HG03558 (cell line): ENCODE measurements around the gene KCNMB3.
A peak's percentile ranks its signal among the peaks of the same experiment; 100 is the strongest.
"Not testable (repeated sequence)": the region's sequence is repeated elsewhere in the genome, so short reads cannot be mapped to it uniquely, and the experiment has no call there.

Experiments
- ATAC-seq: cut with Tn5 transposase; IDR thresholded peaks from one replicate; pipeline ENCODE4 v1.9.1; 2021; ENCODE audit warnings: moderate number of reproducible peaks; ENCODE audit not compliant: unreplicated experiment; ENCODE audit errors: extremely low read depth

Gene KCNMB3

DNA sequence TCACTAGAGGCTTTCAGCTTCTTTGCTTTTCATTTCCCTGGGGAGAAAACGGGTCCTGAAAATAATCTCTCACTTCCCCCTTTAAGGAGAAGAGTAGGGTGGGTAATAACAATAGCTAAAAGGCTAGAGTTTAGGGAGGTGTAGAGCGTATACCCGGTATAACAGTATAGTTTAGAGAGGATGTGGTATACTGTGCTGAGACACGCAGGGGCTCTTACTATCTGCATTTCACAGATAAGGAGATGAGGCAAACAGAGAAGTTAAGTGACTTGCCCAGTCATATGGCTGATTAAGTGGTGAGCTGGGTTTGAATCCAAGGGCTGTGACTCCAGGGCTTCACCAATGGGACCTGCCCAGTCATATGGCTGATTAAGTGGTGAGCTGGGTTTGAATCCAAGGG is 15.0 kb upstream of the KCNMB3 start:
- ATAC-seq = peak; percentile 43

- ATAC-seq = no peak
Measured at GRCh38 chr3:179265092-179265491, 14.2 kb upstream of the KCNMB3 start.

GRCh38 chr3:179264449-179264848 is 13.5 kb upstream of the KCNMB3 start:
- ATAC-seq = no peak

DNA sequence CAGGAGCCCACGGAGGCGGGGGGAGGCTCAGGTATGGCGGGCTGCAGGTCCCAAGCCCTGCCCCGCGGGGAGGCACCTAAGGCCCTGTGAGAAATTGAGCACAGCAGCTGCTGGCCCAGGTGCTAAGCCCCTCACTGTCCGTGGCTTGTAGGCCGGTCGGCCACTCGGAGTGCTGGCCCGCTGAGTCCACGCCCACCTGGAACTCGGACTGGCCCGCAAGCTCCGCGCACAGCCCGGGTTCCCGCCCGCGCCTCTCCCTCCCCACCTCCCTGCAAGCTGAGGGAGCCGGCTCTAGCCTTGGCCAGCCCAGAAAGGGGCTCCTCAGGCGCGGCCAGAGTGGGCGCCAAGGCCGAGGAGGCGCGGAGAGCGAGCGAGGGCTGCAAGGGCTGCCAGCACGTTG is 12.2 kb upstream of the KCNMB3 start:
- no peak for ATAC-seq

DNA sequence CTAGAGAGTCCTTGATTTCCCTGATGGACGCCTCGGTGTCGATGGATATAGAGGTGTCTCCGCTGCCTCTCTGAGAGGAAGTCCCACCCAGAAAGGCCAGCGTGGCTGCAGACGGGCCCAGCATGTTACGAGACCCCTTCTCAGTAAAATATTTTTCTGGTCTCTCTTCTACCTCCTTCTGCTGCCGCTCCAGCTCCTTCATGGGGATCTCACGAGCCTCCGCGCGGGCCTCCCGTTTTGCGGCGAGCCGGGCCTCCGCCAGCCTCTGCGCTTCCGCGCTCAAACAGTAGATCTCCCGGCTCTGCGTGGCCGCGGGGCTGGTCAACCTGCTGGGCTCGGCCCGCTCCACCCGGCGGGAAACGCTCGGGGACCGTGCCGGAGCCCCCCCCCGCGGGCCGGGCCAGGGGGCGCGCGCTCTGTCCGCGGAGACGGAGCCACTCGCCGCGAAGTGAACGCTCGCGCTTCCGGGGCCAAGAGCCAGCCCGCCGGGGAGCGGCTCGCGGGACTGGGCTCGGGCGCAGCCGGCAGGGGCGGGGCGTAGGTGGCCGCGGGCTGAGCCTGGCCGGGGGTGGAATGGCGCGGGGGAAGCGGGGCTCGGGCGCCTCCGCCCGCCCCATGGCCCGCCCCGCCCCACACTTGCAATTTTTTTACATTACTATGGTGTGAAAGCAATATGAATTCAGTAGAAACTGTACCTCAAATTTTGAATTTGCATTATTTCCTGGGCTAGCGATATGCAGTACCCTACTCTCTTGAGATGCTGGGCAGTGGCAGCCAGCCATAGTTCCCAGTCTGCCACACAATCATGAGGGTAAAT is 10.2 kb upstream of the KCNMB3 start:
- peak; percentile 79 for ATAC-seq

- ATAC-seq = not testable (repeated sequence)
Measured at GRCh38 chr3:179259959-179260756, 9.2 kb upstream of the KCNMB3 start.

- ATAC-seq = no peak
Measured at GRCh38 chr3:179258820-179259219, 7.9 kb upstream of the KCNMB3 start.

GRCh38 chr3:179257742-179258141 is 6.8 kb upstream of the KCNMB3 start:
- not testable (repeated sequence) for ATAC-seq

GRCh38 chr3:179256813-179257212 is 5.9 kb upstream of the KCNMB3 start:
- no peak for ATAC-seq

- no peak for ATAC-seq
Measured at GRCh38 chr3:179247289-179248015, 3.5 kb downstream of the KCNMB3 start.

DNA sequence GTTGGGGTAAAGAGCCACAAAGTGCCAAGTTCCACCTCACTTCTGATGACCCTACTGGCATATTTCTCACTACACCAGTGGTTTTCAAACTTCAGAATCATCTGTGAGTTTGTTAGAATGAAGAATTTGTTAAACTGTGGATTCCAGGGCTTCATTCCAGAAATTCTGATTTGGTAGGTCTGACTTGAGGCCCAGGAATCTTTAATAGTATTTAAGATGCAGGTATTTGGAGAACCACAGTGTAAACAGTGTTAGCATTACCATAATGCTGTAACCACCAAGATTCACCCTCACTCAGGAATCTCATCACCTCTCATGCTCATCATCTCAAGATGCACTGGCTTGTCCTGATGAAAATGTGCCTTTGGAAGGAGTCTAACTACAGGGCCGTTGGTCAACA is 6.0 kb downstream of the KCNMB3 start:
- ATAC-seq = no peak

DNA sequence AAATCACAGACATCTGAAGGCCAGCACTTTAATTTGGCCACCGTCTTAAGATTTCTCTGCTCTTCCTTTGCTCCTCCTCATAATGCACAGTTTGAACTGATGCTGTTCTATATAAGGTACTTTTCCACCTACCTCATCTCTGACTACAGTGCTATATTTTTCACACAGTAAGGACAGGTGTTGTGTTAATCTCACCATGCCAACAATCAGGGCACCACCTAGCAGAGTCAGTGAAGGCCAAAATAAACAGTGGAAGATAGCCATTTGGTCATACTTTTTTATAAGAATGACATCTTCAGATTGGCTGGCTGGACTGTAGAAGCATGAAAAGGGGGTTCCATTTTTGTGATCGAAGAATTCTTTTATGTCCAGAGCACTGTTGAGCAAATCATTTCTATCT is 8.1 kb downstream of the KCNMB3 start:
- not testable (repeated sequence) for ATAC-seq

DNA sequence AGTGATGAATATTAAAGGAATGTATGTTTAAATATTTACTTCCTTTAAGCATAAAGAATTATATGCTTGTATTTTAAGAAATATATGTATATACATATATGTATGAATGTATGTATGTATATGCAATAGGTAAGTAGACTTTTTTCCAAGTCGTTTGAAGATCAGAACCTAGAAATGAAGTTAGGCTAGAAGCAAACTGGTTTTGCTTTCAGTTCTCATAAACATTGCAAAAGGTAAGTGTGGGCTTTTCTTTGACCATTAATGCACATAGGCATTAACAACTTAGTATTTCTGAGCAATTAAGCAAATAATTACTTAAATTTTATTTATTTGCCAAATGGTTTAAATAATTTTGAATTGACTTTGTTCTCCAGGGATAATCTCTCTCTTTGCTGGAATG is 10.6 kb downstream of the KCNMB3 start:
- not testable (repeated sequence) for ATAC-seq

- peak; percentile 52 for ATAC-seq
Measured at GRCh38 chr3:179236669-179237301, 14.1 kb downstream of the KCNMB3 start.

- ATAC-seq = no peak
Measured at GRCh38 chr3:179234199-179234598, 16.7 kb downstream of the KCNMB3 start.

GRCh38 chr3:179233043-179233442 is 17.9 kb downstream of the KCNMB3 start:
- ATAC-seq = no peak

GRCh38 chr3:179229177-179229576 is 21.7 kb downstream of the KCNMB3 start:
- ATAC-seq = no peak

GRCh38 chr3:179227349-179227748 is 23.6 kb downstream of the KCNMB3 start:
- ATAC-seq = no peak

DNA sequence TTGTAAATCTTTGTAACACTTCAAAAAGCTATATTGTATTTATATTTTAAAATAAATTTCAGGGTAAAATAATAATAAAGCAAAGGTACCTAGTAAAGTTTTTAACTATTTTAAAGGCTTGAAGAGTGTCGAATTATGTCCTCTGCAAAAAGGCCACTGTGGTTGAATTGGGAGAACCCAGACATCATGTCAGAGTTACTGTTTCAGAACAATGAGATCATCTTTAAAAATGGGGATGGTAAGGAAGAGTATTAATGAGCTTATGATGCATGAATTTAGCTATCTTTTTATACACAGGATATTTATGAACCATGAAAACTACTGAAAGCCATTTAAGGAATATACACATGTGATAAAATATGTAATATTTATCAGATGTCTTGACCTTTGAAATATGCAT is 26.3 kb downstream of the KCNMB3 start:
- ATAC-seq = no peak

DNA sequence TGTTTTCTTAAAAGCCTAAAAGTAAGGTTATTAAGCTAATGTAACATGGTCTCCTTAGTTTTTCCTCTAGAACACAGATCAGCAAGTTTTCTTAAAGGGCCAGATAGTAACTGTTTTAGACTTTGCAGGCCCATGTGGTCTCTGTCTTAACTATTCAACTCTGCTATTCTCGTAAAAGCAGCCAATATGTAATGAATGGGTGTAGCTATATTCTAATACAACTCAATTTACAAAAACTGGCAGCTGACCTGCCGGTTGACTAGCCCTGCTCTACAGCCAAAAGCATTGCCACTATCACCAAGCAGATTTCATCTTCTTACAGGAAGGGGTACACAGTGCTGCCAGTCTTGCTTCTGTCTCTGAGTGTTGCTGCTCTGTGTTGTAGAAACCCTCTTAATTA is 27.4 kb downstream of the KCNMB3 start:
- ATAC-seq = no peak
